PC-3 (cell line): ENCODE data around the gene GRM1. TPM values are rescaled to one million over a fixed set of nuclear protein-coding genes. Genes with fewer than 3 reads are reported as not detected.

ENCODE experiments used
- ATAC-seq: fragments of 200-7000 bp; cut with Tn5 transposase; 2 replicates; pipeline ENCODE4 v1.9.1; 2020; ENCODE audit warnings: mild to moderate bottlenecking, moderate library complexity
- BruUV-seq: library from RNA; stranded (reverse); fragments of 400-500 nt; replicated peaks from 2 replicates; lab custom pipeline; 2021; lab: Mats Ljungman, UMichigan
- CTCF ChIA-PET: fragments of 300-600 bp; sonication (Branson Sonifier 250); formaldehyde crosslinking; loops from one replicate; lab custom pipeline; 2022; ENCODE audit warnings: antibody characterized with exemption; lab: Charles Lee
- POLR2A ChIA-PET: fragments of 300-600 bp; sonication (Branson Sonifier 250); formaldehyde crosslinking; loops from one replicate; lab custom pipeline; 2022; ENCODE audit warnings: antibody characterized with exemption; ENCODE audit not compliant: unreplicated experiment; lab: Charles Lee
- DNase-seq: peaks from one replicate; pipeline ENCODE4 v3.0.0-alpha.2; 2015
- H2AFZ ChIP-seq: fragments of 300-600 bp; sonication (generic); 2 replicates; pipeline ENCODE4 v1.6.0; 2016; ENCODE audit warnings: antibody characterized with exemption, low read length
- H3F3A ChIP-seq: fragments of 300-600 bp; sonication (generic); one replicate; pipeline ENCODE4 v1.6.0; 2017; ENCODE audit warnings: antibody characterized with exemption, low read length, control low read depth, mild to moderate bottlenecking; ENCODE audit not compliant: unreplicated experiment
- H3K27ac ChIP-seq: fragments of 300-600 bp; sonication (generic); 2 replicates; pipeline ENCODE4 v1.5.1; 2016; ENCODE audit warnings: mild to moderate bottlenecking, low read length
- H3K27me3 ChIP-seq: fragments of 300-600 bp; sonication (generic); 2 replicates; pipeline ENCODE4 v1.6.1; 2016; ENCODE audit warnings: low read length, mixed read lengths
- H3K36me3 ChIP-seq: fragments of 300-600 bp; sonication (generic); 2 replicates; pipeline ENCODE4 v1.6.1; 2016; ENCODE audit warnings: low read depth, mixed run types, low read length, mixed read lengths
- H3K4me1 ChIP-seq: fragments of 300-600 bp; sonication (generic); 2 replicates; pipeline ENCODE4 v1.5.1; 2016; ENCODE audit warnings: low read length; ENCODE audit not compliant: insufficient read depth
- H3K4me2 ChIP-seq: fragments of 300-600 bp; sonication (generic); 2 replicates; pipeline ENCODE4 v1.6.0; 2016; ENCODE audit warnings: low read length
- H3K4me3 ChIP-seq: fragments of 300-600 bp; sonication (generic); 2 replicates; pipeline ENCODE4 v1.5.1; 2016; ENCODE audit warnings: mild to moderate bottlenecking, low read length, mixed read lengths
- H3K79me2 ChIP-seq: fragments of 300-600 bp; sonication (generic); 2 replicates; pipeline ENCODE4 v1.6.1; 2017; ENCODE audit warnings: low read length, mixed read lengths
- H3K9ac ChIP-seq: fragments of 300-600 bp; sonication (generic); 2 replicates; pipeline ENCODE4 v1.6.0; 2016; ENCODE audit warnings: mild to moderate bottlenecking, low read length
- H3K9me2 ChIP-seq: fragments of 300-600 bp; sonication (generic); replicated peaks from 2 replicates; pipeline ENCODE4 v1.6.1; 2016; ENCODE audit warnings: mixed run types, low read length, mixed read lengths
- H3K9me3 ChIP-seq: fragments of 300-600 bp; sonication (generic); 2 replicates; pipeline ENCODE4 v1.6.1; 2016; ENCODE audit warnings: low read length, mixed read lengths
- H4K20me1 ChIP-seq: fragments of 300-600 bp; sonication (generic); 2 replicates; pipeline ENCODE4 v1.6.1; 2016; ENCODE audit warnings: low read length, mixed read lengths
- CTCF ChIP-seq: fragments of 300-600 bp; sonication (generic); conservative IDR thresholded peaks from 2 replicates; pipeline ENCODE4 v1.5.1; 2017; ENCODE audit warnings: antibody characterized with exemption, low read depth, mild to moderate bottlenecking, low read length
- EZH2 ChIP-seq: fragments of 300-600 bp; sonication (generic); IDR thresholded peaks from one replicate; pipeline ENCODE4 v1.6.1; 2017; ENCODE audit warnings: antibody characterized with exemption, mild to moderate bottlenecking, low read length; ENCODE audit not compliant: unreplicated experiment
- EZH2phosphoT487 ChIP-seq: fragments of 300-600 bp; sonication (generic); IDR thresholded peaks from 2 replicates; pipeline ENCODE4 v1.6.1; 2018; ENCODE audit warnings: mild to moderate bottlenecking, antibody characterized with exemption, low read length, borderline replicate concordance
- intact Hi-C: fragments of 100-400 bp; cut with micrococcal nuclease; formaldehyde crosslinking; loops from 2 replicates; pipeline ENCODE4 v1.9.0; 2023
- total RNA-seq: library from RNA; depleted of rRNA; stranded (reverse); fragments of >200 nt; gene quantifications from 2 replicates; pipeline ENCODE4 v1.2.3, GENCODE V29; 2014

GRM1 gene
- total RNA-seq, 1 experiment from 2014 or later: 0.11 TPM

- H3K4me1 ChIP-seq: peaks cover 33% of the 10 kb centered on the region
- no peak overlapping the region for H2AFZ ChIP-seq
- no peak overlapping the region for H3K4me3 ChIP-seq
- TF ChIP-seq EZH2phosphoT487: no peak
- no peak for TF ChIP-seq CTCF
- no peak for TF ChIP-seq EZH2
- no peaks in the 10 kb centered on the region for H3K27me3 ChIP-seq
- 0 out of 2 replicates have a peak overlapping the region, but pooled peaks have one; percentile 85 for H3K27ac ChIP-seq
- no peaks in the 10 kb centered on the region for H3K9me2 ChIP-seq
- H4K20me1 ChIP-seq: no peaks in the 10 kb centered on the region
- no peaks in the 10 kb centered on the region for H3K36me3 ChIP-seq
- H3K4me2 ChIP-seq: no peak overlapping the region
- ATAC-seq (no peak), DNase-seq (no peak)
- no peak overlapping the region for H3K9ac ChIP-seq
- intact Hi-C loops: loop anchor here (5.0 kb wide), 1 partner anchor 183 kb away; the partner anchor contains the start of gene RAB32
- ChIA-PET POLR2A (no interaction called here), CTCF (no interaction called here)
- no peaks in the 10 kb centered on the region for H3K9me3 ChIP-seq
- H3F3A ChIP-seq: no peaks in the 10 kb centered on the region
- BruUV-seq: no TSS peak
- no peaks in the 10 kb centered on the region for H3K79me2 ChIP-seq
These were observed 330.3 kb downstream of the GRM1 start for GRCh38 chr6:146359131-146359530.

- Histone ChIP-seq H3K27ac (no peak overlapping the region), H3K79me2 (no peaks in the 10 kb centered on the region), H3K27me3 (no peaks in the 10 kb centered on the region), H3K9me2 (no peaks in the 10 kb centered on the region), H3K9me3 (no peaks in the 10 kb centered on the region), H4K20me1 (no peaks in the 10 kb centered on the region), H3K4me1 (peaks cover 33% of the 10 kb centered on the region), H3K4me3 (no peak overlapping the region), H3K4me2 (0 out of 2 replicates have a peak overlapping the region, but pooled peaks have one; percentile 10), H3F3A (no peaks in the 10 kb centered on the region), H3K9ac (no peak overlapping the region), H3K36me3 (no peaks in the 10 kb centered on the region), H2AFZ (no peak overlapping the region)
- POLR2A ChIA-PET: no interaction called here
- no peak for ATAC-seq
- peak; percentile 50 for DNase-seq
- no TSS peak for BruUV-seq
- no peak for TF ChIP-seq EZH2phosphoT487
- TF ChIP-seq EZH2: no peak
- no peak for TF ChIP-seq CTCF
- intact Hi-C loops: no loop called here
- CTCF ChIA-PET: no interaction called here
These were observed 332.5 kb downstream of the GRM1 start for GRCh38 chr6:146361128-146361924.

- no peak for TF ChIP-seq EZH2
- TF ChIP-seq CTCF: no peak
- TF ChIP-seq EZH2phosphoT487: no peak
- H3K9ac ChIP-seq: no peak overlapping the region
- intact Hi-C loops: no loop called here
- H3K27me3 ChIP-seq: no peaks in the 10 kb centered on the region
- DNase-seq (no peak), ATAC-seq (no peak)
- H3K4me3 ChIP-seq: no peak overlapping the region
- H2AFZ ChIP-seq: no peak overlapping the region
- H3K9me2 ChIP-seq: no peaks in the 10 kb centered on the region
- no peak overlapping the region for H3K27ac ChIP-seq
- H3K4me1 ChIP-seq: peaks cover 13% of the 10 kb centered on the region
- no peak overlapping the region for H3K4me2 ChIP-seq
- H3K9me3 ChIP-seq: no peaks in the 10 kb centered on the region
- H3K36me3 ChIP-seq: no peaks in the 10 kb centered on the region
- CTCF ChIA-PET: no interaction called here
- POLR2A ChIA-PET: no interaction called here
- BruUV-seq: no TSS peak
- H4K20me1 ChIP-seq: no peaks in the 10 kb centered on the region
- no peaks in the 10 kb centered on the region for H3K79me2 ChIP-seq
- no peaks in the 10 kb centered on the region for H3F3A ChIP-seq
These were observed 335.2 kb downstream of the GRM1 start for GRCh38 chr6:146363838-146364607.
